ENCODE measurements around the gene DLG3. TPM values are rescaled to one million over a fixed set of nuclear protein-coding genes. Genes with fewer than 3 reads are reported as not detected.
A peak's percentile ranks its signal among the peaks of the same experiment; 100 is the strongest.

Gene DLG3
- total RNA-seq, 1 donor from 2014 or later, result 10.3 TPM

DNA sequence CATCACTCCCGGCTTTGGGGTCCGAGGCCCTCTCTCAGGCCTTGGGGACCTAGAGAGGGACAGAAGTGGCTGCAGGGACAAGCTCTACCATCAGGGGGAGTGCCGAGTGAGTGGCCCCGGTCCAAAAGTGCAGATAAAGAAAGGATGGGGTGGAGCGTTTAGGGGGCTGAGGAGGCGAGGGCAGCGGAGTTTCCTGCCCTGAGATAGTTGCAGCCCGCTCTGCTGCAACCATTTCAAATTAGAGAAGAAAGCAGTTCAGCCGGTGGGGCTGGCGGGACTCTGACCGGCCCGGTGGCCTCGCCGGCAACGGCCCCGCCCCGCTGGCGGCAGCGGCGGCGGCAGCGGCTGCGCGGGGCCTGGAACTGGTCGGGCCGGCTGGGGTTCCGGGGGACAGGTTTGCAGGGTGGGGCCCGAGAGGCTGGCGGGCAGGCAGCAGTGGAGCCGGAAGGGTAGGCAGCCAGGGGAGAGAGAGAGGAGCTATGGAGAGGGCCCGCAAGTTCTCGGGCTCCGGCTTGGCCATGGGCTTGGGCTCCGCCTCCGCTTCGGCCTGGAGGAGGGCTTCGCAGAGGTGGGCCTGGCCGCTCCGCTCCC lies 7.6 kb downstream of the DLG3 start:
- peaks cover 6% of the 10 kb centered on the region for H3K4me1 Mint-ChIP-seq (ENCODE audit: unreplicated experiment)
- peak overlapping the region; percentile 94 for H3K4me3 Mint-ChIP-seq (ENCODE audit: unreplicated experiment)
- no peak overlapping the region for H3K27ac Mint-ChIP-seq (ENCODE audit: unreplicated experiment)
- no peaks in the 10 kb centered on the region for H3K9me3 Mint-ChIP-seq (ENCODE audit: unreplicated experiment)
- TF ChIP-seq, protein P1, sequence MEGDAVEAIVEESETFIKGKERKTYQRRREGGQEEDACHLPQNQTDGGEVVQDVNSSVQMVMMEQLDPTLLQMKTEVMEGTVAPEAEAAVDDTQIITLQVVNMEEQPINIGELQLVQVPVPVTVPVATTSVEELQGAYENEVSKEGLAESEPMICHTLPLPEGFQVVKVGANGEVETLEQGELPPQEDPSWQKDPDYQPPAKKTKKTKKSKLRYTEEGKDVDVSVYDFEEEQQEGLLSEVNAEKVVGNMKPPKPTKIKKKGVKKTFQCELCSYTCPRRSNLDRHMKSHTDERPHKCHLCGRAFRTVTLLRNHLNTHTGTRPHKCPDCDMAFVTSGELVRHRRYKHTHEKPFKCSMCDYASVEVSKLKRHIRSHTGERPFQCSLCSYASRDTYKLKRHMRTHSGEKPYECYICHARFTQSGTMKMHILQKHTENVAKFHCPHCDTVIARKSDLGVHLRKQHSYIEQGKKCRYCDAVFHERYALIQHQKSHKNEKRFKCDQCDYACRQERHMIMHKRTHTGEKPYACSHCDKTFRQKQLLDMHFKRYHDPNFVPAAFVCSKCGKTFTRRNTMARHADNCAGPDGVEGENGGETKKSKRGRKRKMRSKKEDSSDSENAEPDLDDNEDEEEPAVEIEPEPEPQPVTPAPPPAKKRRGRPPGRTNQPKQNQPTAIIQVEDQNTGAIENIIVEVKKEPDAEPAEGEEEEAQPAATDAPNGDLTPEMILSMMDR (IDR thresholded peaks at IDR 0.05; ENCODE audit: unreplicated experiment), result peak; percentile 55
- peak; percentile 54 for DNase-seq (ENCODE audit: low spot score)
- H3K27me3 Mint-ChIP-seq (ENCODE audit: unreplicated experiment), result peaks cover 5% of the 10 kb centered on the region
- no peaks in the 10 kb centered on the region for H3K36me3 Mint-ChIP-seq (ENCODE audit: low read depth, unreplicated experiment)

DNA sequence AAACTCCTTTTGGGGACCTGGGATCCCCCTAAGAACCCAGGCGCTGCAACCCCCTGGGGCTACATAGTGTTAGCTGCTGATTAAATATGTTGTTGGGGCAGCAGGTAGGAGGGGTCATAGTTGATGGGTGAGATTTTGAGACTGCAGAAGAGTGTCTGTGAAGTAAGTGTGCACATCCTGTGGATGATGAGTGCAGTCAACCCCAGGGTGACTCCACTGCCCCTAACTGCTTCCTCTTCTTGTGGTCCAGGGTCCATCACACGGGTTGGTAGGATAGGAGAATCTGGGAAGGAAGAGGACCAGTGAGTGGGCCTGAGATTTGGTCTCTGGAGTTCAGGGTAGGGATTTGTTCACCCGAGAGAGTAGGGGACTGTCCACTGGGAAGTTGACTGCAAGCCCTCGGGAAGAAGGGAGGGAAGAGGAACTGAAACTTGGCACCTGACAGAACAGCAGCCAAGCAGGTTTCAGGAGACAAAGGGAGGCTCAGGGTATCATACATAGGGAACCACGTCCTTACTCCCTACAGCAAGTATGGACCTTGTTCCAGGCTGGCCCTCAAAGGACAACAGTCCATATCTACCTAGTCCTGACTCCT lies 8.5 kb downstream of the DLG3 start:
- Mint-ChIP-seq H3K4me3 (ENCODE audit: unreplicated experiment) (peak overlapping the region; percentile 59), H3K4me1 (ENCODE audit: unreplicated experiment) (peaks cover 6% of the 10 kb centered on the region), H3K9me3 (ENCODE audit: unreplicated experiment) (no peaks in the 10 kb centered on the region), H3K27me3 (ENCODE audit: unreplicated experiment) (peaks cover 5% of the 10 kb centered on the region), H3K27ac (ENCODE audit: unreplicated experiment) (no peak overlapping the region), H3K36me3 (ENCODE audit: low read depth, unreplicated experiment) (no peaks in the 10 kb centered on the region)
- TF ChIP-seq, protein P1 (IDR thresholded peaks at IDR 0.05; ENCODE audit: unreplicated experiment), result no peak
- DNase-seq (ENCODE audit: low spot score), result no peak

DNA sequence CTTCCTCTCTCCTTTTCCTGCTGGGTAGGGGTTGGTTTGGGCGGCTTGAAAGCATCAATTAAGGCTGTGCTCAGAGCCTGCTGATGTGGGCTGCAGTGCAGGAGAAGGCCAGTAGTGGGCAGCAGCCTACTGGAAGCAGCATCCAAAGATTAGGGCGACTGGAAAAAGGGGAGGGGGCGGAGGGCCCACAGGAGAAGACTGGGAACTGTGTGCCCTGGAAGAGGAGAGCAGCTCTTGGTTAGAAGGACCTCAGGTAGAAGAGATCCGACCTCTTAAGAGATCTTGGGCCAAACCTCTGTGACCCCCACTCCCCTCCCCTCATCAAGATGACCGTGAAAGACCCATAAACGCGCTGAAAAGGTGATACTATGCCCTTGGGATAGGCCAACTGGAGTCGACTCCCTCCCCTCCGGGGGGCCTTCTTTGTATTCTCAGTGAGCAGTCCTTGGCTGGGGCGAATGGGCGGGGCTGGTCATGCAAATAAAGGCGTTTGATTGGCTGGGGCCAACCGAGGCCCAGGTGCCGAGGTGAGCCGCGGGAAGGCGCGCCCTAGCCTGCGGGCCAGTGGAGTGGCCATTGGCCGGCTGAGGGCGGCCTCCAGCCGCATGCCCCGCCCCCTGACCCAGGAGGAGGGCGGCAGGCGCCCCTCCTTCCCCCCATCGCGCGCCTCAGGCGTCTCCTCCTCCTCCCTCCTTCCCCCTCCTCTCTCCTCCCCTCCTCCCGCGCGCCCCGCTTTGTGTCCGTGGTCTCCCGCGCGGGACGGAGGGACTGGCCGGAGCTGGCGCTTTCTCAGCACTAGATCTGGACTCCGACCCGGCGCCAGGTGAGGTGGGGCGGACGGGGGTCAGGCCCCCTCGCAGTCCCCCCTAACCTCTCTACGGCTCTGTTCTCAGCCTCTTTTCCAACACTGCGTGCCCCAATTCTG lies 10.1 kb downstream of the DLG3 start:
- peak; percentile 73 for DNase-seq (ENCODE audit: low spot score)
- peaks cover 6% of the 10 kb centered on the region for H3K4me1 Mint-ChIP-seq (ENCODE audit: unreplicated experiment)
- H3K9me3 Mint-ChIP-seq (ENCODE audit: unreplicated experiment), result no peaks in the 10 kb centered on the region

DNA sequence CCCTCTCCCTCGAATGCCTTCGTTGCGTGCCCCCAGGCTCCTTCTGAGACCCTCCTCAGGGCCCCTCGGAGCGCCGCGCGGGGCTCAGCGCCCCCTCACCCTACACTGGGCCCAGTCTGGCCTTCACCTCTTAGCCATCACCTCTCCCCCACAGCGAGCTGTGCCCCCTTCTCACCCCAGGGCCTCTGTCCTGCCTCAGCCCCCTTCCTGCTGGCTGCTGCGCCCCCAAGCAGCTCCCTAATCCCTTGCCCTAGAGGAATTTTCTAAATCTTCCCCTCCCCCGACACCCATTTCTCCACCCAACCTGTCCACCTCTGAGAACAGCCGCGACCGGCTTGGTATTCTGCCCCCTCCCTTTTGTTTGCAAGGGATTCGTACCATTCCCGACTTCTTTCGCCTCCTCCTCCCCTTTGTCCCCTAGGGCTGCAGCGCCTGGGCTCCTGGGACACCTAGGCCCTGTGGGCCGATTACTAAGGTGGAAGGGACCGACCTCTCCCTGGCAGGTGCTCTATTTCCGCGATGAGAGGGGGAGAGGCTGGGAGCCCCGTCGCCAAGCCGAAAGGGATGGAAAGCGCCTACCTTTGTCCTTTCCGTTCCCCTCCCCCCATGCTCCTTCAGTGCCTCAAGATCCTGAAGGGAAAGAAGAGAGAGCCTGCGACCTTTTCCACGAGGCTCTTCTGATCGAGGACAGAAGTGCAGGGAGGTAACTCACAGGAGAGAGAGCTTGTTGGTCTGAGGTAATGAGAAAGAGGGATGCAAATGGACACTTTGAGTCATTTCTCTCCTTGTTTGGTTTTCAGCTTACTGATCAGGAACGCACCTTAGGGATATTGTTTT lies 10.9 kb downstream of the DLG3 start:
- no peak for DNase-seq (ENCODE audit: low spot score)
- H3K4me3 Mint-ChIP-seq (ENCODE audit: unreplicated experiment), result peak overlapping the region; percentile 87
- H3K9me3 Mint-ChIP-seq (ENCODE audit: unreplicated experiment), result no peaks in the 10 kb centered on the region
- TF ChIP-seq, protein P1 (IDR thresholded peaks at IDR 0.05; ENCODE audit: unreplicated experiment), result no peak
- H3K27me3 Mint-ChIP-seq (ENCODE audit: unreplicated experiment), result peaks cover 4% of the 10 kb centered on the region
- H3K4me1 Mint-ChIP-seq (ENCODE audit: unreplicated experiment), result peaks cover 6% of the 10 kb centered on the region
- no peaks in the 10 kb centered on the region for H3K36me3 Mint-ChIP-seq (ENCODE audit: low read depth, unreplicated experiment)
- peak overlapping the region; percentile 42 for H3K27ac Mint-ChIP-seq (ENCODE audit: unreplicated experiment)

More for the DNA sequence above, 10.1 kb downstream of the DLG3 start:
- TF ChIP-seq, protein P1 (IDR thresholded peaks at IDR 0.05; ENCODE audit: unreplicated experiment), result peak; percentile 63
- H3K36me3 Mint-ChIP-seq (ENCODE audit: low read depth, unreplicated experiment), result no peaks in the 10 kb centered on the region
- H3K27me3 Mint-ChIP-seq (ENCODE audit: unreplicated experiment), result peaks cover 4% of the 10 kb centered on the region
- peak overlapping the region; percentile 87 for H3K4me3 Mint-ChIP-seq (ENCODE audit: unreplicated experiment)
- H3K27ac Mint-ChIP-seq (ENCODE audit: unreplicated experiment), result no peak overlapping the region

Data from endothelial cell (in vitro differentiated cells).